HepG2 (cell line): ENCODE results near the gene GDAP1L1. TPM values are rescaled to one million over a fixed set of nuclear protein-coding genes. Genes with fewer than 3 reads are reported as not detected.

Experiments used
- ATAC-seq: fragments of 200-7000 bp; cut with Tn5 transposase; 3 replicates; pipeline ENCODE4 v1.9.1; 2020; ENCODE audit warnings: mild to moderate bottlenecking, moderate library complexity
- BruUV-seq: library from RNA; stranded (reverse); fragments of 400-500 nt; replicated peaks from 2 replicates; lab custom pipeline; 2021; lab: Mats Ljungman, UMichigan
- CTCF ChIA-PET: fragments of 300-600 bp; formaldehyde crosslinking; extraction: SDS; loops from one replicate; lab custom pipeline; 2021; ENCODE audit warnings: low total read pairs, inconsistent platforms, low intra/inter-chr PET ratio; lab: Yijun Ruan, JAX
- POLR2A ChIA-PET: fragments of 350-600 bp; sonication (Branson Sonifier 250); formaldehyde crosslinking; loops from one replicate; lab custom pipeline; 2020; ENCODE audit warnings: antibody characterized with exemption, inconsistent platforms; lab: Yijun Ruan, JAX
- DNase-seq: peaks from one replicate; pipeline ENCODE4 v3.0.0-alpha.2; 2015; ENCODE audit warnings: low spot score
- FAIRE-seq: peaks from 3 replicates; lab custom pipeline; 2011; peaks lifted over from hg19 to GRCh38; lab: Jason Lieb, UNC
- H2AFZ ChIP-seq: one replicate; pipeline ENCODE4 v1.6.1; 2011; ENCODE audit warnings: low read length, inconsistent platforms
- H3K27ac ChIP-seq: fragments of 300-600 bp; 3 replicates; pipeline ENCODE4 v1.8.0; 2011; ENCODE audit warnings: mixed run types, mild to moderate bottlenecking, mixed read lengths, low read length, inconsistent platforms; ENCODE audit not compliant: insufficient read depth; ENCODE audit errors: extremely low read length
- H3K27me3 ChIP-seq, 2 experiments: fragments of 200-600 bp in 1 of 2; 2 replicates in 1 of 2; 3 replicates in 1 of 2; pipeline versions ENCODE4 v1.6.0 to v1.8.0; 2011; ENCODE audit warnings: low read length in 2 of 2, mild to moderate bottlenecking in 2 of 2, moderate library complexity in 2 of 2, inconsistent platforms in 1 of 2; ENCODE audit not compliant: insufficient read depth in 2 of 2, control insufficient read depth in 1 of 2
- H3K36me3 ChIP-seq, 2 experiments: fragments of 200-600 bp in 1 of 2; replicated peaks in 1 of 2; 2 replicates in 1 of 2; 3 replicates in 1 of 2; pipeline versions ENCODE4 v1.5.1 to v1.8.0; 2011; ENCODE audit warnings: low read length in 2 of 2, inconsistent platforms in 1 of 2; ENCODE audit not compliant: insufficient read depth in 2 of 2, control insufficient read depth in 1 of 2
- H3K4me1 ChIP-seq: 2 replicates; pipeline ENCODE4 v1.5.1; 2012; ENCODE audit warnings: low read length, inconsistent platforms; ENCODE audit not compliant: insufficient read depth
- H3K4me2 ChIP-seq: 2 replicates; pipeline ENCODE4 v1.6.0; 2011; ENCODE audit warnings: low read depth, low read length, inconsistent platforms
- H3K4me3 ChIP-seq, 3 experiments: fragments of 200-600 bp in 1 of 3; sonication (generic), shearing (Covaris generic) in 1 of 3; replicated peaks in 1 of 3; 2 replicates each; pipeline ENCODE4 v1.5.1; 2011 to 2016; ENCODE audit warnings: low read length in 3 of 3, inconsistent platforms in 2 of 3, low read depth in 2 of 3, mild to moderate bottlenecking in 2 of 3, control low read depth in 1 of 3, mixed read lengths in 1 of 3; ENCODE audit not compliant: insufficient read depth in 1 of 3
- H3K79me2 ChIP-seq: one replicate; pipeline ENCODE4 v1.6.1; 2011; ENCODE audit warnings: low read length, inconsistent platforms; ENCODE audit not compliant: insufficient read depth
- H3K9ac ChIP-seq: 2 replicates; pipeline ENCODE4 v1.6.0; 2011; ENCODE audit warnings: mild to moderate bottlenecking, low read depth, low read length, inconsistent platforms; ENCODE audit not compliant: insufficient read depth
- H3K9me3 ChIP-seq: 2 replicates; pipeline ENCODE4 v1.5.1; 2012; ENCODE audit warnings: mild to moderate bottlenecking, low read length
- H4K20me1 ChIP-seq: 2 replicates; pipeline ENCODE4 v1.6.0; 2011; ENCODE audit warnings: inconsistent platforms, mild to moderate bottlenecking, low read length, moderate library complexity; ENCODE audit not compliant: insufficient read depth
- ARID4A ChIP-seq: sonication (generic); formaldehyde crosslinking; IDR thresholded peaks from 2 replicates; pipeline ENCODE4 v1.5.0; 2020; ENCODE audit warnings: mild to moderate bottlenecking, missing genetic modification reagents, borderline replicate concordance
- CBX1 ChIP-seq: IDR thresholded peaks from one replicate; pipeline ENCODE4 v1.6.1; 2016; ENCODE audit warnings: antibody characterized with exemption, low read depth
- CBX2 ChIP-seq, 2 experiments: fragments of 200-600 bp in 1 of 2; sonication (generic); formaldehyde crosslinking in 1 of 2; IDR thresholded peaks; 2 replicates each; pipeline versions ENCODE4 v1.7.0 to v1.8.1; 2018 to 2022; ENCODE audit warnings: low read depth in 2 of 2, low read length in 1 of 2, mild to moderate bottlenecking in 1 of 2, missing genetic modification reagents in 1 of 2
- MNT ChIP-seq: fragments of 450-650 bp; IDR thresholded peaks from 2 replicates; pipeline ENCODE4 v1.6.1; 2016
- REL ChIP-seq: sonication (generic); formaldehyde crosslinking; conservative IDR thresholded peaks from 2 replicates; pipeline ENCODE4 v1.8.0; 2022; ENCODE audit warnings: mild to moderate bottlenecking, missing genetic modification reagents, moderate library complexity
- ZBTB38 ChIP-seq: sonication (generic); formaldehyde crosslinking; IDR thresholded peaks from 2 replicates; pipeline ENCODE4 v1.5.1; 2020; ENCODE audit warnings: mild to moderate bottlenecking, missing genetic modification reagents
- ZIK1 ChIP-seq: sonication (generic); formaldehyde crosslinking; IDR thresholded peaks from 2 replicates; pipeline ENCODE4 v1.5.0; 2020; ENCODE audit warnings: mild to moderate bottlenecking, low read depth, missing genetic modification reagents, borderline replicate concordance
- ZNF326 ChIP-seq: sonication (generic); formaldehyde crosslinking; IDR thresholded peaks from 2 replicates; pipeline ENCODE4 v1.4.0; 2020; ENCODE audit warnings: missing genetic modification reagents, borderline replicate concordance
- ZNF773 ChIP-seq: sonication (generic); formaldehyde crosslinking; IDR thresholded peaks from 2 replicates; pipeline ENCODE4 v1.4.0; 2020; ENCODE audit warnings: missing genetic modification reagents, borderline replicate concordance
- WGBS: methylation state at CpG from one replicate; pipeline ENCODE4 v1.1.6; 2017; ENCODE audit warnings: low lambda C conversion rate; 5-methylcytosine and 5-hydroxymethylcytosine counted together
- in situ Hi-C: cut with HindIII; loops from 2 replicates; pipeline ENCODE4 v1.10.0; 2017; ENCODE audit warnings: low pct_unique_long_range_greater_than_20kb; ENCODE audit not compliant: extremely low pct_ligation_motif_present
- intact Hi-C: fragments of 100-400 bp; cut with micrococcal nuclease; formaldehyde crosslinking; loops from one replicate; pipeline ENCODE4 v1.10.0; 2022; ENCODE audit not compliant: unreplicated experiment
- polyA plus RNA-seq, 8 experiments: library from polyadenylated mRNA; depleted of rRNA in 3 of 8; stranded (reverse) in 7 of 8; unstranded in 1 of 8; fragments of >200 nt; fragmentation: Illumina TruSeq in 4 of 8; extraction: Trizol in 4 of 8; gene quantifications; 2 replicates each; pipeline versions ENCODE4 v1.2.1 to v1.2.3, GENCODE V29; 2011 to 2016; ENCODE audit warnings: low read depth in 4 of 8, missing spikeins in 1 of 8, mixed read lengths in 1 of 8; ENCODE audit not compliant: insufficient read depth in 1 of 8
- total RNA-seq, 5 experiments: library from RNA; depleted of rRNA; stranded (reverse); fragments of >200 nt; fragmentation: Illumina TruSeq; extraction: Trizol; gene quantifications; 2 replicates each; pipeline ENCODE4 v1.2.3, GENCODE V29; 2016; ENCODE audit warnings: low read depth in 1 of 5

Gene GDAP1L1
- total and polyA plus RNA-seq, 2 of the 13 experiments (the other 11 are each of a cell fraction or from before 2014, with no cell fraction given): 0.04 TPM; not detected in 1

DNA sequence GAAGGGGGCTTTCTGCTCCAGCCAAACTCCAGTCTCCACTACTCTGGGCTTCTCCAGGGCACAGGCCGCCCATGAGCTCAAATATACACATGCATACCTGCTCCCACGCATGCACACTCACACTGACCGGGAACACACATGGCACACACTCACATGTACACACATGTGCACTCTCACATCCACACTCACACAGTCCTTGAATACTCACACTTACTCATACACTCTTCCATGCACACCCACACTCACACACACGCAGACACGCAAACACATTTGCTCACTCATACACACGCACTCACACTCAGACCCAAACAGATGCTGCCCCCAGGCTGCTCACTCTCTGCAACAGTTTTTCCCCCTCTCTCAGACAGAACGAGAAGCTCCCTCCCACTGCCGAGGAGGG is 7.0 kb downstream of the GDAP1L1 start:
- ChIA-PET POLR2A (interaction anchor here (1.1 to 1.4 kb wide), 4 partner anchors 28 to 181 kb away, joined by 3 to 6 read pairs (median 5); partner anchors contain the start of gene FITM2), CTCF (interaction anchor here (1.1 to 2.1 kb wide), 4 partner anchors 37 to 217 kb away, joined by 3 to 20 read pairs (median 6); partner anchors contain the start of gene FITM2)
- peaks cover 15% of the 10 kb centered on the region for H3K4me1 ChIP-seq
- no peaks in the 10 kb centered on the region for H3K36me3 ChIP-seq
- in situ Hi-C loops (loop anchor here (5.0 kb wide), 1 partner anchor 58 kb away; the partner anchor contains the start of gene FITM2), intact Hi-C loops (no loop called here)
- 63% methylated on average over 8 of the region's 8 CpGs for WGBS
- BruUV-seq: no TSS peak
- peak; percentile 37 for FAIRE-seq
- no peak overlapping the region for H3K4me3 ChIP-seq
- peak; percentile 26 for ATAC-seq
- H4K20me1 ChIP-seq: no peaks in the 10 kb centered on the region
- no peaks in the 10 kb centered on the region; a peak in 1 of 5 replicates for H3K27me3 ChIP-seq
- H2AFZ ChIP-seq: no peak overlapping the region
- no peak overlapping the region for H3K27ac ChIP-seq
- H3K4me2 ChIP-seq: no peak overlapping the region
- H3K79me2 ChIP-seq: no peaks in the 10 kb centered on the region
- DNase-seq: no peak
- no peak overlapping the region for H3K9ac ChIP-seq
- no peaks in the 10 kb centered on the region for H3K9me3 ChIP-seq
- TF ChIP-seq ZIK1 (0 out of 2 replicates have a peak, but pooled peaks have one; percentile 11), ZNF773 (CRISPR knock-in tag) (no peak), ARID4A (CRISPR knock-in tag) (no peak), MNT (peak; percentile 90), ZBTB38 (CRISPR knock-in tag) (0 out of 2 replicates have a peak, but pooled peaks have one; percentile 1), ZNF326 (CRISPR knock-in tag) (no peak), REL (CRISPR knock-in tag) (no peak), CBX1 (no peak), CBX2 (IDR thresholded peaks at IDR 0.05; ENCODE audit: low read depth, low read length) (no peak), CBX2 (CRISPR knock-in tag; IDR thresholded peaks at IDR 0.05; ENCODE audit: low read depth) (no peak)
